H1 (cell line): Measurements from ENCODE around the gene MIDN. TPM values are rescaled to one million over a fixed set of nuclear protein-coding genes. Genes with fewer than 3 reads are reported as not detected.
A peak's percentile ranks its signal among the peaks of the same experiment; 100 is the strongest.

Experiments
- CTCF ChIA-PET: fragments of 300-600 bp; sonication (Branson Sonifier 250); formaldehyde crosslinking; loops from one replicate; lab custom pipeline; 2021; ENCODE audit not compliant: partially characterized antibody; lab: Charles Lee
- POLR2A ChIA-PET: fragments of 300-600 bp; sonication (Branson Sonifier 250); formaldehyde crosslinking; loops from one replicate; lab custom pipeline; 2021; ENCODE audit warnings: inconsistent platforms; ENCODE audit not compliant: partially characterized antibody; lab: Charles Lee
- DNase-seq, 2 experiments: peaks; one replicate each; pipeline versions ENCODE4 v3.0.0 to v3.0.0-alpha.2; 2010 to 2022; ENCODE audit warnings: low spot score in 2 of 2, low read depth in 1 of 2, mixed read lengths in 1 of 2
- FAIRE-seq: peaks from 2 replicates; lab custom pipeline; 2011; peaks lifted over from hg19 to GRCh38; lab: Jason Lieb, UNC
- H2AFZ ChIP-seq: 2 replicates; pipeline ENCODE4 v1.8.1; 2012; ENCODE audit warnings: low read length, inconsistent platforms
- H2AK5ac ChIP-seq: 2 replicates; pipeline ENCODE4 v1.6.1; 2013; ENCODE audit warnings: low read depth, low read length
- H2BK120ac ChIP-seq: replicated peaks from 2 replicates; pipeline ENCODE3; 2013; ENCODE audit warnings: low read depth, low read length, inconsistent platforms
- H2BK12ac ChIP-seq: 2 replicates; pipeline ENCODE4 v1.6.1; 2013; ENCODE audit warnings: low read depth, low read length
- H2BK15ac ChIP-seq: 2 replicates; pipeline ENCODE4 v1.6.1; 2013; ENCODE audit warnings: low read length
- H2BK20ac ChIP-seq: 2 replicates; pipeline ENCODE4 v1.6.1; 2013; ENCODE audit warnings: low read length
- H2BK5ac ChIP-seq: 2 replicates; pipeline ENCODE4 v1.6.1; 2013; ENCODE audit warnings: low read depth, low read length
- H3K14ac ChIP-seq: 2 replicates; pipeline ENCODE4 v1.6.1; 2013; ENCODE audit warnings: inconsistent platforms; ENCODE audit not compliant: insufficient read length
- H3K18ac ChIP-seq: 2 replicates; pipeline ENCODE4 v1.6.1; 2013; ENCODE audit warnings: low read length; ENCODE audit errors: extremely low read depth
- H3K23ac ChIP-seq: 2 replicates; pipeline ENCODE4 v1.6.1; 2013; ENCODE audit warnings: inconsistent platforms; ENCODE audit not compliant: insufficient read length
- H3K23me2 ChIP-seq: 2 replicates; pipeline ENCODE4 v1.6.1; 2013; ENCODE audit warnings: low read depth, low read length
- H3K27ac ChIP-seq: 2 replicates; pipeline ENCODE4 v1.6.1; 2011; ENCODE audit warnings: low read depth, low read length, inconsistent platforms
- H3K27me3 ChIP-seq, 4 experiments: replicated peaks in 1 of 4; 1 replicate in 1 of 4; 2 replicates in 3 of 4; pipeline versions ENCODE4 v1.6.1 to v1.8.1; 2011 to 2013; ENCODE audit warnings: low read length in 3 of 4, mild to moderate bottlenecking in 3 of 4, inconsistent platforms in 2 of 4, mixed read lengths in 2 of 4, moderate library complexity in 1 of 4; ENCODE audit not compliant: control insufficient read depth in 3 of 4, insufficient read depth in 3 of 4; ENCODE audit errors: extremely low read depth in 1 of 4
- H3K36me3 ChIP-seq, 4 experiments: 2 replicates each; pipeline versions ENCODE4 v1.6.1 to v1.8.1; 2011 to 2013; ENCODE audit warnings: mild to moderate bottlenecking in 4 of 4, low read length in 3 of 4, moderate library complexity in 2 of 4, control low read depth in 1 of 4, inconsistent platforms in 1 of 4; ENCODE audit not compliant: insufficient read depth in 4 of 4, control insufficient read depth in 2 of 4
- H3K4ac ChIP-seq: replicated peaks from 2 replicates; pipeline ENCODE3; 2013; ENCODE audit warnings: low read length, low read depth, mixed read lengths, inconsistent platforms; ENCODE audit not compliant: insufficient read length
- H3K4me1 ChIP-seq, 4 experiments: replicated peaks in 1 of 4; 1 replicate in 1 of 4; 2 replicates in 3 of 4; pipeline versions ENCODE4 v1.6.1 to v1.8.1; 2011 to 2013; ENCODE audit warnings: low read length in 3 of 4, inconsistent platforms in 2 of 4, mixed read lengths in 1 of 4; ENCODE audit not compliant: insufficient read depth in 4 of 4, control insufficient read depth in 3 of 4
- H3K4me2 ChIP-seq, 2 experiments: 2 replicates each; pipeline versions ENCODE4 v1.6.1 to v1.8.1; 2011 to 2013; ENCODE audit warnings: low read depth in 2 of 2, low read length in 2 of 2, control low read depth in 1 of 2, inconsistent platforms in 1 of 2, mild to moderate bottlenecking in 1 of 2; ENCODE audit not compliant: insufficient read depth in 1 of 2
- H3K4me3 ChIP-seq, 4 experiments: fragments of 200-600, 300-600 bp in 1 of 4; sonication (generic), shearing (Covaris generic), sonication (Bioruptor Twin) in 1 of 4; 2 replicates each; pipeline versions ENCODE4 v1.5.1 to v1.8.1; 2011 to 2016; ENCODE audit warnings: low read length in 4 of 4, low read depth in 3 of 4, control low read depth in 2 of 4, inconsistent platforms in 2 of 4, mild to moderate bottlenecking in 2 of 4, mixed read lengths in 1 of 4, moderate library complexity in 1 of 4; ENCODE audit not compliant: insufficient read depth in 2 of 4; ENCODE audit errors: extremely low read depth in 1 of 4
- H3K56ac ChIP-seq: replicated peaks from 2 replicates; pipeline ENCODE3; 2013; ENCODE audit warnings: low read depth, mild to moderate bottlenecking, mixed read lengths, low read length, inconsistent platforms; ENCODE audit not compliant: insufficient read length
- H3K79me1 ChIP-seq: 2 replicates; pipeline ENCODE4 v1.6.1; 2013; ENCODE audit warnings: low read depth, low read length, control low read depth
- H3K79me2 ChIP-seq, 2 experiments: 2 replicates each; pipeline versions ENCODE4 v1.6.1 to v1.8.1; 2012 to 2013; ENCODE audit warnings: low read length in 2 of 2, mild to moderate bottlenecking in 2 of 2, inconsistent platforms in 1 of 2; ENCODE audit not compliant: insufficient read depth in 2 of 2, control insufficient read depth in 1 of 2
- H3K9ac ChIP-seq, 4 experiments: replicated peaks in 1 of 4; 1 replicate in 1 of 4; 2 replicates in 3 of 4; pipeline versions ENCODE4 v1.6.1 to v1.8.1; 2011 to 2013; ENCODE audit warnings: low read depth in 3 of 4, low read length in 3 of 4, control low read depth in 2 of 4, mild to moderate bottlenecking in 2 of 4, moderate library complexity in 2 of 4, inconsistent platforms in 1 of 4; ENCODE audit errors: extremely low read depth in 1 of 4
- H3K9me3 ChIP-seq, 2 experiments: 2 replicates each; pipeline versions ENCODE4 v1.6.1 to v1.8.1; 2012 to 2013; ENCODE audit warnings: mild to moderate bottlenecking in 2 of 2, moderate library complexity in 2 of 2, control low read depth in 1 of 2, inconsistent platforms in 1 of 2, low read depth in 1 of 2, low read length in 1 of 2, mixed read lengths in 1 of 2; ENCODE audit not compliant: insufficient read depth in 2 of 2
- H4K20me1 ChIP-seq, 2 experiments: replicated peaks in 1 of 2; 2 replicates each; pipeline versions ENCODE3 to v1.8.1; 2011 to 2013; ENCODE audit warnings: inconsistent platforms in 2 of 2, low read length in 2 of 2, mild to moderate bottlenecking in 1 of 2; ENCODE audit not compliant: insufficient read depth in 2 of 2, control insufficient read depth in 1 of 2
- H4K5ac ChIP-seq: 2 replicates; pipeline ENCODE4 v1.6.1; 2013; ENCODE audit warnings: low read length, low read depth, mixed read lengths, inconsistent platforms; ENCODE audit not compliant: insufficient read length
- H4K8ac ChIP-seq: 2 replicates; pipeline ENCODE4 v1.8.0; 2013; ENCODE audit warnings: mild to moderate bottlenecking, moderate library complexity, low read length, inconsistent platforms; ENCODE audit not compliant: insufficient read depth; ENCODE audit errors: extremely low read depth
- H4K91ac ChIP-seq: replicated peaks from 2 replicates; pipeline ENCODE3; 2013; ENCODE audit warnings: low read length, mixed read lengths, inconsistent platforms; ENCODE audit not compliant: insufficient read length
- ASH2L ChIP-seq: fragments of 200-600, 300-600 bp; sonication (generic); IDR thresholded peaks from one replicate; pipeline ENCODE4 v1.7.1; 2017; ENCODE audit warnings: low read length
- EGR1 ChIP-seq: IDR thresholded peaks from 2 replicates; pipeline ENCODE4 v1.6.1; 2011; ENCODE audit warnings: low read depth, low read length, borderline replicate concordance
- SIN3A ChIP-seq, 2 experiments: IDR thresholded peaks in 1 of 2; conservative IDR thresholded peaks in 1 of 2; 2 replicates each; pipeline ENCODE4 v1.6.1; 2011 to 2012; ENCODE audit warnings: low read length in 2 of 2, improper control_type of control experiment in 1 of 2, low read depth in 1 of 2, mild to moderate bottlenecking in 1 of 2
- SP1 ChIP-seq: IDR thresholded peaks from 2 replicates; pipeline ENCODE4 v1.6.1; 2011; ENCODE audit warnings: low read depth, low read length
- SP4 ChIP-seq: IDR thresholded peaks from 2 replicates; pipeline ENCODE4 v1.6.1; 2012; ENCODE audit warnings: low read length, inconsistent platforms
- TAF7 ChIP-seq: optimal IDR thresholded peaks from 2 replicates; pipeline ENCODE3; 2011; ENCODE audit warnings: low read depth, mild to moderate bottlenecking, inconsistent platforms, low read length, moderate library complexity, borderline replicate concordance
- whole genome bisulfite sequencing, 2 experiments: shearing (Covaris generic) in 1 of 2; methylation state at CpG; one replicate each; pipeline versions ENCODE4 v1.1.6 to v1.1.7; 2013 to 2015; ENCODE audit warnings: low lambda C conversion rate in 2 of 2, mixed read lengths in 2 of 2, inconsistent platforms in 1 of 2, low coverage in 1 of 2, missing lambda C conversion rate in 1 of 2; ENCODE audit not compliant: insufficient replicate concordance in 2 of 2, insufficient coverage in 1 of 2, insufficient read length in 1 of 2; ENCODE audit errors: extremely low coverage in 1 of 2, missing lambda C conversion rate in 1 of 2; 5-methylcytosine and 5-hydroxymethylcytosine counted together
- polyA plus RNA-seq, 7 experiments: library from polyadenylated mRNA; depleted of rRNA in 3 of 7; stranded (reverse) in 5 of 7; unstranded in 2 of 7; fragments of >200 nt in 5 of 7; fragments of 200-250 nt in 2 of 7; gene quantifications; 1 replicate in 5 of 7; 2 replicates in 1 of 7; 4 replicates in 1 of 7; pipeline versions ENCODE4 v1.2.1 to v1.2.3, GENCODE V29; 2011 to 2013; ENCODE audit warnings: missing spikeins in 2 of 7, mixed read lengths in 2 of 7
- total RNA-seq: library from RNA; stranded (reverse); fragmentation: NEBNext Ultra II Directional; extraction: Animal tissue kit (Norgen Biotek cat#: 25700); gene quantifications from 2 replicates; pipeline ENCODE4 v1.2.1, GENCODE V29; 2021
- TF ChIP-seq, protein P1 (sequence below): IDR thresholded peaks from 2 replicates; pipeline ENCODE4 v1.6.1; 2012; ENCODE audit warnings: inconsistent platforms
- TF ChIP-seq, protein P2 (sequence below), 3 experiments: IDR thresholded peaks; 1 replicate in 2 of 3; 2 replicates in 1 of 3; pipeline versions ENCODE4 v1.5.1 to v1.6.1; 2011; ENCODE audit warnings: low read length in 3 of 3, mild to moderate bottlenecking in 3 of 3, inconsistent platforms in 2 of 3, low read depth in 1 of 3, moderate library complexity in 1 of 3; ENCODE audit not compliant: insufficient read depth in 1 of 3; ENCODE audit errors: control extremely low read depth in 1 of 3

The MIDN gene
- total and polyA plus RNA-seq, 2 of the 8 experiments (the other 6 are each of a cell fraction or from before 2014, with no cell fraction given), result 39.8 to 159 TPM

DNA sequence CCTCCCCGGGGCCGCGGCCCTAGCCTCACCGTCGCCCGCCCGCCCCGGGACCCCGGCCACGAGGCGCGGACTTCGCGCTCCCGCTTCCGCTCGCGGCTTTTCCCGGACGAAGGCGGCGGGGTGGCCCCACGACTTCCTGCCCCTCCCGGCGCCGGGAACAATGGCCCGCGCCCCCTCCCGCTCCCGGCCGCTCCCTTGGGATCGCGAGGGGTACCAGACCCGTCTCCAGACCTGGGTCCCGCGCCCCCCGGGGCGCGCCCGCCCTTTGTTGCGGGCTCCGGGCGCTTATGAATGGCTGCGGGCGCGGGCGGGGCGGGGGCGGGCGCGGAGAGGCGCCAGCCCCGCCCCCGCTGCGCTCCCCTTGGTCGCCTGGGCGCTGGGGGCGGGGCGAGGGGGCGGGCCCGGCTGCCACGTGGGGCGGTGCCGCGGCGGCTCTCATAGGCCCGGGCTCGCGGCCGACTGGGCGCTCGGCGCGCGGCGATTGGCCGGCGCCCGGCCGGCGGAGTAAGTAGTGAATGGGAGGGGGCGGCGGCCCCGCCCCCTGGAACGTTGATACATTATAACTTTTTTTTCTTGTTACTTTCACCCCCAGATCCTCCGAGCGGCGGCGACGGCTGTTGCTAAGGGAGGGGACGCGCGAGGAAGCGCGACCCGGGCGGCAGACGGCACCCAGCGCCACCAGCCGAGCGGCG is 1.1 kb downstream of the MIDN start:
- Histone ChIP-seq H2BK15ac (no peak overlapping the region), H3K4me1 (peaks cover 0 to 29% (median 13%) of the 10 kb centered on the region in 4 experiments; a peak in 6 of 7 replicates), H3K18ac (no peak overlapping the region; the same call in 1 of the 2 replicates), H3K14ac (no peak overlapping the region), H3K9me3 (no peaks in the 10 kb centered on the region), H2BK20ac (no peak overlapping the region), H2AK5ac (no peak overlapping the region), H3K36me3 (peaks cover 10 to 35% (median 23%) of the 10 kb centered on the region in 4 experiments), H4K91ac (no peak overlapping the region), H3K4me3 (peak overlapping the region; percentile 66 to 99 (median 83)), H2AFZ (no peak overlapping the region), H3K27me3 (no peaks in the 10 kb centered on the region), H4K8ac (peak overlapping the region; percentile 98; the same call in 1 of the 2 replicates), H3K23me2 (peaks cover 2% of the 10 kb centered on the region; the same call in 1 of the 2 replicates), H3K4me2 (peak overlapping the region; percentile 42 to 79; a peak in 3 of 4 replicates), H2BK120ac (no peak overlapping the region), H4K20me1 (peaks cover 9 to 14% of the 10 kb centered on the region in 2 experiments), H3K9ac (peak overlapping the region; percentile 52 to 98 (median 87)), H3K79me2 (peaks cover 9 to 39% of the 10 kb centered on the region in 2 experiments), H3K23ac (no peak overlapping the region), H2BK12ac (no peak overlapping the region), H2BK5ac (no peak overlapping the region; the same call in 1 of the 2 replicates), H3K79me1 (peaks cover 8% of the 10 kb centered on the region; the same call in 1 of the 2 replicates), H3K56ac (no peak overlapping the region), H4K5ac (peak overlapping the region; percentile 77), H3K27ac (peak overlapping the region; percentile 94; the same call in 1 of the 2 replicates), H3K4ac (no peak overlapping the region)
- ChIA-PET CTCF (no interaction called here), POLR2A (interaction anchor here (0.7 to 14.3 kb wide), 10 partner anchors 11 to 222 kb away, joined by 3 to 456 read pairs (median 4); partner anchors contain the start of genes CBARP, CIRBP, CNN2 and FAM174C)
- no peak for FAIRE-seq
- WGBS, 2 experiments, result 2% methylated on average over 29 of the region's 102 CpGs; no CpG with 5 or more reads in 1 of the 2 experiments
- DNase-seq, result peak in 1 of 2 experiments; percentile 89
- TF ChIP-seq TAF7, result peak; percentile 26
- peak; percentile 37; the same call in 1 of the 2 replicates for TF ChIP-seq EGR1
- TF ChIP-seq SIN3A (conservative IDR thresholded peaks at IDR 0.05 in 1 of 2, IDR thresholded peaks at IDR 0.05 in 1 of 2; ENCODE audit: low read depth in 1 of 2, low read length in 2 of 2), result peak; percentile 48 to 87; a peak in 2 of 4 replicates
- TF ChIP-seq, protein P1, sequence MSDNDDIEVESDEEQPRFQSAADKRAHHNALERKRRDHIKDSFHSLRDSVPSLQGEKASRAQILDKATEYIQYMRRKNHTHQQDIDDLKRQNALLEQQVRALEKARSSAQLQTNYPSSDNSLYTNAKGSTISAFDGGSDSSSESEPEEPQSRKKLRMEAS, result peak; percentile 82
- no peak for TF ChIP-seq SP4
- peak; percentile 56; the same call in 1 of the 2 replicates for TF ChIP-seq SP1
- TF ChIP-seq ASH2L, result no peak
- TF ChIP-seq, protein P2, sequence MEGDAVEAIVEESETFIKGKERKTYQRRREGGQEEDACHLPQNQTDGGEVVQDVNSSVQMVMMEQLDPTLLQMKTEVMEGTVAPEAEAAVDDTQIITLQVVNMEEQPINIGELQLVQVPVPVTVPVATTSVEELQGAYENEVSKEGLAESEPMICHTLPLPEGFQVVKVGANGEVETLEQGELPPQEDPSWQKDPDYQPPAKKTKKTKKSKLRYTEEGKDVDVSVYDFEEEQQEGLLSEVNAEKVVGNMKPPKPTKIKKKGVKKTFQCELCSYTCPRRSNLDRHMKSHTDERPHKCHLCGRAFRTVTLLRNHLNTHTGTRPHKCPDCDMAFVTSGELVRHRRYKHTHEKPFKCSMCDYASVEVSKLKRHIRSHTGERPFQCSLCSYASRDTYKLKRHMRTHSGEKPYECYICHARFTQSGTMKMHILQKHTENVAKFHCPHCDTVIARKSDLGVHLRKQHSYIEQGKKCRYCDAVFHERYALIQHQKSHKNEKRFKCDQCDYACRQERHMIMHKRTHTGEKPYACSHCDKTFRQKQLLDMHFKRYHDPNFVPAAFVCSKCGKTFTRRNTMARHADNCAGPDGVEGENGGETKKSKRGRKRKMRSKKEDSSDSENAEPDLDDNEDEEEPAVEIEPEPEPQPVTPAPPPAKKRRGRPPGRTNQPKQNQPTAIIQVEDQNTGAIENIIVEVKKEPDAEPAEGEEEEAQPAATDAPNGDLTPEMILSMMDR (IDR thresholded peaks at IDR 0.05; ENCODE audit: control extremely low read depth in 1 of 3, insufficient read depth in 1 of 3, low read depth in 1 of 3, low read length in 3 of 3), result no peak
